Neutrophil (primary cell): ENCODE data around the gene FETUB.

Experiments
- H3K27ac ChIP-seq: fragments of 200-600 bp; sonication (generic); 2 replicates; pipeline ENCODE4 v1.5.1; 2016; ENCODE audit warnings: mild to moderate bottlenecking, moderate library complexity
- H3K27me3 ChIP-seq: fragments of 200-600 bp; sonication (generic); 2 replicates; pipeline ENCODE4 v1.6.0; 2016; ENCODE audit warnings: mild to moderate bottlenecking
- H3K36me3 ChIP-seq: fragments of 200-600 bp; sonication (generic); 2 replicates; pipeline ENCODE4 v1.5.1; 2017
- H3K4me1 ChIP-seq, 2 experiments: fragments of 200-600 bp in 1 of 2; sonication (generic) in 1 of 2; 1 replicate in 1 of 2; 2 replicates in 1 of 2; pipeline versions ENCODE4 v1.5.1 to v1.6.1; 2013 to 2016; ENCODE audit warnings: low read depth in 1 of 2, low read length in 1 of 2, mild to moderate bottlenecking in 1 of 2, moderate library complexity in 1 of 2; ENCODE audit not compliant: control insufficient read depth in 1 of 2, insufficient read depth in 1 of 2
- H3K4me3 ChIP-seq, 2 experiments: fragments of 200-600 bp in 1 of 2; sonication (generic) in 1 of 2; 1 replicate in 1 of 2; 2 replicates in 1 of 2; pipeline ENCODE4 v1.5.1; 2013 to 2016; ENCODE audit warnings: low read depth in 1 of 2, low read length in 1 of 2, mild to moderate bottlenecking in 1 of 2, moderate library complexity in 1 of 2
- H3K9me3 ChIP-seq: fragments of 200-600 bp; sonication (generic); 2 replicates; pipeline ENCODE4 v1.5.1; 2016
- TF ChIP-seq, protein P1 (sequence below): fragments of 200-600 bp; sonication (generic); IDR thresholded peaks from 2 replicates; pipeline ENCODE4 v1.5.1; 2016; ENCODE audit warnings: antibody characterized with exemption

The FETUB gene

DNA sequence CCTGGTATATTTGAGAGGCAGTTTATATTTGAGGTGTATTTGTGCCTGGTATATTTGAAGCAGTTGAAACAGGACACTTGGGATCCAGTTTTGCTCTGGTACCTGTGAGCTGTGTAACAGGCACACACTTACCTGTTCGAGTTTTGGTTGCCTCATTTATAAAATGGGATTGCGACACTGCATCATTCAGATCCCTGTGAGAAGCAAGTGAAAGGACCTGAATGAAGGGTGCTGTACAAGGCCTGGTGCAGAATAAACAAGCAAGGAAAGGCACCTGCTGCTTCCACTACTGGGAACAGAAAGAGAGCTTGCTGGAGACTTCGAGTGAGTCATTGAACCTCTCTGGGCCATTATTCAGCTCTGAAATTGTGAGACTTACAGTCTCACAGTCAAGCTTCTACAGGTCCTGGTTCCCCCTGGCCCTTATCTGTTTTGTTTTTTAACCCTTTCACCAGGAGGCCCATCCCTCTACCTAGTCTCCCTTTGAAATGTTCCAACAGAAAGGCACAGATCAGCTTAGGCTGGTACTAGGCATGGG lies 11.5 kb downstream of the FETUB start:
- H3K9me3 ChIP-seq: no peaks in the 10 kb centered on the region
- no peaks in the 10 kb centered on the region for H3K36me3 ChIP-seq
- no peaks in the 10 kb centered on the region for H3K4me1 ChIP-seq
- TF ChIP-seq, protein P1, sequence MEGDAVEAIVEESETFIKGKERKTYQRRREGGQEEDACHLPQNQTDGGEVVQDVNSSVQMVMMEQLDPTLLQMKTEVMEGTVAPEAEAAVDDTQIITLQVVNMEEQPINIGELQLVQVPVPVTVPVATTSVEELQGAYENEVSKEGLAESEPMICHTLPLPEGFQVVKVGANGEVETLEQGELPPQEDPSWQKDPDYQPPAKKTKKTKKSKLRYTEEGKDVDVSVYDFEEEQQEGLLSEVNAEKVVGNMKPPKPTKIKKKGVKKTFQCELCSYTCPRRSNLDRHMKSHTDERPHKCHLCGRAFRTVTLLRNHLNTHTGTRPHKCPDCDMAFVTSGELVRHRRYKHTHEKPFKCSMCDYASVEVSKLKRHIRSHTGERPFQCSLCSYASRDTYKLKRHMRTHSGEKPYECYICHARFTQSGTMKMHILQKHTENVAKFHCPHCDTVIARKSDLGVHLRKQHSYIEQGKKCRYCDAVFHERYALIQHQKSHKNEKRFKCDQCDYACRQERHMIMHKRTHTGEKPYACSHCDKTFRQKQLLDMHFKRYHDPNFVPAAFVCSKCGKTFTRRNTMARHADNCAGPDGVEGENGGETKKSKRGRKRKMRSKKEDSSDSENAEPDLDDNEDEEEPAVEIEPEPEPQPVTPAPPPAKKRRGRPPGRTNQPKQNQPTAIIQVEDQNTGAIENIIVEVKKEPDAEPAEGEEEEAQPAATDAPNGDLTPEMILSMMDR: no peak
- H3K4me3 ChIP-seq: no peak overlapping the region
- peaks cover 4% of the 10 kb centered on the region for H3K27me3 ChIP-seq
- no peak overlapping the region for H3K27ac ChIP-seq

- H3K27me3 ChIP-seq: peaks cover 8% of the 10 kb centered on the region
- no peaks in the 10 kb centered on the region for H3K4me1 ChIP-seq
- no peaks in the 10 kb centered on the region for H3K9me3 ChIP-seq
- no peak overlapping the region for H3K4me3 ChIP-seq
- TF ChIP-seq, protein P1: no peak
- H3K27ac ChIP-seq: no peak overlapping the region
- H3K36me3 ChIP-seq: no peaks in the 10 kb centered on the region
Measured at GRCh38 chr3:186653080-186653707, 13.0 kb downstream of the FETUB start.

- H3K4me1 ChIP-seq: no peaks in the 10 kb centered on the region
- TF ChIP-seq, protein P1: no peak
- H3K27ac ChIP-seq: no peak overlapping the region
- no peaks in the 10 kb centered on the region for H3K36me3 ChIP-seq
- H3K27me3 ChIP-seq: peaks cover 6% of the 10 kb centered on the region
- H3K4me3 ChIP-seq: no peak overlapping the region
- no peaks in the 10 kb centered on the region for H3K9me3 ChIP-seq
Measured at GRCh38 chr3:186653984-186654383, 13.8 kb downstream of the FETUB start.

GRCh38 chr3:186663361-186664118 lies 23.3 kb downstream of the FETUB start:
- Histone ChIP-seq H3K27me3 (peaks cover 22% of the 10 kb centered on the region), H3K4me3 (no peak overlapping the region), H3K4me1 (no peaks in the 10 kb centered on the region), H3K36me3 (no peaks in the 10 kb centered on the region), H3K9me3 (no peaks in the 10 kb centered on the region), H3K27ac (no peak overlapping the region)
- TF ChIP-seq, protein P1: no peak

- H3K4me1 ChIP-seq: no peaks in the 10 kb centered on the region
- H3K9me3 ChIP-seq: no peaks in the 10 kb centered on the region
- no peak overlapping the region for H3K27ac ChIP-seq
- TF ChIP-seq, protein P1: no peak
- no peak overlapping the region for H3K4me3 ChIP-seq
- peaks cover 22% of the 10 kb centered on the region for H3K27me3 ChIP-seq
- no peaks in the 10 kb centered on the region for H3K36me3 ChIP-seq
Measured at GRCh38 chr3:186664119-186664495, 23.9 kb downstream of the FETUB start.
